HFFc6 (cell line): ENCODE measurements around the gene IL6R. TPM values are rescaled to one million over a fixed set of nuclear protein-coding genes. Genes with fewer than 3 reads are reported as not detected.
A peak's percentile ranks its signal among the peaks of the same experiment; 100 is the strongest.
"Not testable (repeated sequence)": the region's sequence is repeated elsewhere in the genome, so short reads cannot be mapped to it uniquely, and the experiment has no call there.

ENCODE experiments used
- DNase-seq: peaks from one replicate; pipeline ENCODE4 v3.0.0-alpha.2; 2018
- H3K27ac Mint-ChIP-seq: 2 replicates; pipeline ENCODE4 v1.8.0; 2020; ENCODE audit warnings: mild to moderate bottlenecking, mixed read lengths
- H3K27me3 Mint-ChIP-seq: 2 replicates; pipeline ENCODE4 v1.8.0; 2021; ENCODE audit warnings: mild to moderate bottlenecking, moderate library complexity, mixed read lengths; ENCODE audit not compliant: insufficient read depth
- H3K36me3 Mint-ChIP-seq: 2 replicates; pipeline ENCODE4 v1.8.0; 2021; ENCODE audit warnings: low read depth, mixed read lengths
- H3K4me1 Mint-ChIP-seq: 2 replicates; pipeline ENCODE4 v1.8.0; 2020; ENCODE audit warnings: low read depth, mixed read lengths
- H3K4me3 Mint-ChIP-seq: 2 replicates; pipeline ENCODE4 v1.8.0; 2020; ENCODE audit warnings: mild to moderate bottlenecking, moderate library complexity, mixed read lengths
- H3K9me3 Mint-ChIP-seq: 2 replicates; pipeline ENCODE4 v1.8.0; 2020; ENCODE audit warnings: mild to moderate bottlenecking, mixed read lengths
- long read RNA-seq: library from polyadenylated mRNA; unstranded; transcript quantifications from one replicate; pipeline ENCODE4 v2.0.0, GENCODE V29; 2019
- total RNA-seq, 6 experiments: library from RNA; stranded (reverse); fragmentation: NEBNext Ultra II Directional; extraction: Animal tissue kit (Norgen Biotek cat#: 25700); gene quantifications; 2 replicates in 1 of 6; 3 replicates in 5 of 6; pipeline ENCODE4 v1.2.3, GENCODE V29; 2021
- TF ChIP-seq, protein P1 (sequence below): fragments of 200-600 bp; sonication (generic); IDR thresholded peaks from 2 replicates; pipeline ENCODE4 v1.5.0; 2021; ENCODE audit warnings: antibody characterized with exemption, mild to moderate bottlenecking

The IL6R gene
- total RNA-seq: 1 to 10 TPM; 2.0 to 3.9 (median 2.3) TPM
- long read RNA-seq, partial matches to known transcripts: 0 of 1 reads
- long read RNA-seq, other reads (novel, unspliced or antisense): 1 of 1 reads

DNA sequence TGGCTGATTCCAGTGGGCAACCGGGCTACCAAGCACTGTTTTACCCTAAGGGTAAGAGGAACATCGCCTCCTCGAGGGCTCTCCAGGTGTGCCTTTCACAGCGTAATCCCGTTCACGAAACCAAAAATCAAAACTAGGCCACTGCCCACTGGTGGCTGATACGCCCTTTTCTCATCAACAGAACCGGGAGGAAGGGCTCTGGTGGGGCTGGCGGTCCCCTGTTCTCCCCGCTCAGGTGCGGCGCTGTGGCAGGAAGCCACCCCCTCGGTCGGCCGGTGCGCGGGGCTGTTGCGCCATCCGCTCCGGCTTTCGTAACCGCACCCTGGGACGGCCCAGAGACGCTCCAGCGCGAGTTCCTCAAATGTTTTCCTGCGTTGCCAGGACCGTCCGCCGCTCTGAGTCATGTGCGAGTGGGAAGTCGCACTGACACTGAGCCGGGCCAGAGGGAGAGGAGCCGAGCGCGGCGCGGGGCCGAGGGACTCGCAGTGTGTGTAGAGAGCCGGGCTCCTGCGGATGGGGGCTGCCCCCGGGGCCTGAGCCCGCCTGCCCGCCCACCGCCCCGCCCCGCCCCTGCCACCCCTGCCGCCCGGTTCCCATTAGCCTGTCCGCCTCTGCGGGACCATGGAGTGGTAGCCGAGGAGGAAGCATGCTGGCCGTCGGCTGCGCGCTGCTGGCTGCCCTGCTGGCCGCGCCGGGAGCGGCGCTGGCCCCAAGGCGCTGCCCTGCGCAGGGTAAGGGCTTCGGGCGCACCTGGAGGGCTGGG, at the start of gene IL6R:
IL6R (plus strand) TSS at position 360 of the 763 bp plus-strand sequence; CDS start at position 647, 287 bp downstream.
- H3K27me3 Mint-ChIP-seq: peaks cover 7% of the 10 kb centered on the region; the same call in 1 of the 2 replicates
- TF ChIP-seq, protein P1, sequence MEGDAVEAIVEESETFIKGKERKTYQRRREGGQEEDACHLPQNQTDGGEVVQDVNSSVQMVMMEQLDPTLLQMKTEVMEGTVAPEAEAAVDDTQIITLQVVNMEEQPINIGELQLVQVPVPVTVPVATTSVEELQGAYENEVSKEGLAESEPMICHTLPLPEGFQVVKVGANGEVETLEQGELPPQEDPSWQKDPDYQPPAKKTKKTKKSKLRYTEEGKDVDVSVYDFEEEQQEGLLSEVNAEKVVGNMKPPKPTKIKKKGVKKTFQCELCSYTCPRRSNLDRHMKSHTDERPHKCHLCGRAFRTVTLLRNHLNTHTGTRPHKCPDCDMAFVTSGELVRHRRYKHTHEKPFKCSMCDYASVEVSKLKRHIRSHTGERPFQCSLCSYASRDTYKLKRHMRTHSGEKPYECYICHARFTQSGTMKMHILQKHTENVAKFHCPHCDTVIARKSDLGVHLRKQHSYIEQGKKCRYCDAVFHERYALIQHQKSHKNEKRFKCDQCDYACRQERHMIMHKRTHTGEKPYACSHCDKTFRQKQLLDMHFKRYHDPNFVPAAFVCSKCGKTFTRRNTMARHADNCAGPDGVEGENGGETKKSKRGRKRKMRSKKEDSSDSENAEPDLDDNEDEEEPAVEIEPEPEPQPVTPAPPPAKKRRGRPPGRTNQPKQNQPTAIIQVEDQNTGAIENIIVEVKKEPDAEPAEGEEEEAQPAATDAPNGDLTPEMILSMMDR: peak; percentile 74
- H3K4me1 Mint-ChIP-seq: peaks cover 28% of the 10 kb centered on the region
- peak; percentile 94 for DNase-seq
- peak within 1 kb of the TSS; percentile 91 for H3K27ac Mint-ChIP-seq
- peak within 1 kb of the TSS; percentile 88 for H3K4me3 Mint-ChIP-seq
- no peaks in the 10 kb centered on the region for H3K36me3 Mint-ChIP-seq
- no peaks in the 10 kb centered on the region for H3K9me3 Mint-ChIP-seq

DNA sequence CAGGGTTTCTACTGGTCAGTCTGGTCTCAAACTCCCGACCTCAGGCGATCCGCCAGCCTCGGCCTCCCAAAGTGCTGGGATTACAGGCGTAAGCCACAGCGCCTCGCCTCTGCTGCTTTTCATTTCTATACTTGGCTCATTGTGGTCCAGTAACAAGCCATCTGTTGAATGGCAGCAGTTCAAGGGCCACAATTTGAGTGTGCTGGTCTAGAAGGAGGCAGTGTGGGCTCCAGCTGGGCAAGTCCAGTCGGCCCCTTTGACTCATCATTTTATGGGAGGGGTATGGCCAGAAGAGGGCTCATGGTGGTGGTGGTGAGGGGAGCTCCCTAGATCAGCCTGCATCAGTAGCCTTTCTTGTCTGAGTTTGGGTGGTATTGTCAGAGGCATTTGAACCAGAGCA, 46.6 kb upstream of the IL6R start:
- TF ChIP-seq, protein P1: no peak
- H3K27ac Mint-ChIP-seq: no peak overlapping the region
- H3K36me3 Mint-ChIP-seq: no peaks in the 10 kb centered on the region
- H3K4me1 Mint-ChIP-seq: peaks cover 16% of the 10 kb centered on the region
- H3K4me3 Mint-ChIP-seq: no peak overlapping the region
- DNase-seq: no peak
- peaks cover 4% of the 10 kb centered on the region for H3K27me3 Mint-ChIP-seq
- H3K9me3 Mint-ChIP-seq: no peaks in the 10 kb centered on the region

DNA sequence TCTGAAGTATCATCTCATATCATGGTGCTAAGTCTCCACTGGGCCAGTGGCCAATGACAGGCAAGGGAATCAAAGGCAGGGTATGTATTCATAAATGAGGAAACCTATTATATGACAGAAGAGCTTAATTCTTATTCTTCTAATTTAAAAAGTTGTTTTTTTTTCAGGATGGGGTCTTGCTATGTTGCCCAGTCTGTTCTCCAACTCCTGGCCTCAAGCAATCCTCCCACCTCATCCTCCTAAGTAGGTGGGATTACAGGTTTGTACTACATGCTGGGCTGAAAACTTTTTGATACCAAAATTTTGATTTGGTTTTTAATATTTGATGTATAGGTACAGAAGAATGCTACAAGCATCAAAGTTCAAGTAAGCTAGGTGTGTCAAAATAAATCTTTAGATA, 44.9 kb upstream of the IL6R start:
- Mint-ChIP-seq H3K4me3 (no peak overlapping the region), H3K4me1 (peaks cover 8% of the 10 kb centered on the region), H3K36me3 (no peaks in the 10 kb centered on the region), H3K27ac (no peak overlapping the region), H3K27me3 (peaks cover 10% of the 10 kb centered on the region), H3K9me3 (no peaks in the 10 kb centered on the region)
- DNase-seq: no peak
- TF ChIP-seq, protein P1: no peak

DNA sequence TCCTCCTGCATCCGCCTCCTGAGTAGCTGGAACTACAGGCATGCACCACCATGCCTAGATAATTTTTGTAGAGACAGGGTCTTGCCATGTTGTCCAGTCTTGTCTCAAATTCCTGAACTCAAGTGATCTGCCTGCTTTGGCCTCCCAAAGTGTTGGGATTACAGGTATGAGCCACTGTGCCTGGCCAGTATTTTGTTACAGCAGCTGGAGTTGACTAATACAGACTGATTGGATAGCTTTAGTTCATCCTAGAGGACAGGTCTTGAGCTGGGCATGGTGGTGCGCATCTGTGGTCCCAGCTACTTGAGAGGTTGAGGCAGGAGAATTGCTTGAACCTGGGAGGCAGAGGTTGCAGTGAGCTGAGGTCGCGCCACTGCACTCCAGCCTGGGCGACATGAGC, 44.3 kb upstream of the IL6R start:
- H3K36me3 Mint-ChIP-seq, H3K27ac Mint-ChIP-seq, H3K9me3 Mint-ChIP-seq: not testable (repeated sequence)

DNA sequence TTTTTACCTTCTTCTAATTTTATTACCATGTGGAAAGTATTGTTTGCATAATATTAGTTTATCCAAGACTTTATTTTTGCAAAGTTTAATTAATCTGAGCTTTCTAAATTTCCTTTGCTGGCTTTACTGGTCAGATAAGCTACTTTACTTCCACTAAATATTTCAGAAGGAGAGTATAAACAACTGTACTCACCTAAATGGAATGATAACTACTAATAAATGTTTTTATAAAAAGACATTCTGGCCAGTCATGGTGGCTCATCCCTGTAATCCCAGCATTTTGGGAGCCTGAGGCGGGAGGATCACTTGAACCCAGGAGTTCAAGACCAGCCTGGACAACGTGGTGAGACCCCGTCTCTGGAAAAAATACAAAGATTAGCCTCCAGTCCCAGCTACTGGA, 43.8 kb upstream of the IL6R start:
- no peak for DNase-seq
- peaks cover 8% of the 10 kb centered on the region for H3K4me1 Mint-ChIP-seq

More for the DNA sequence above, 44.3 kb upstream of the IL6R start:
- DNase-seq, H3K4me3 Mint-ChIP-seq, H3K4me1 Mint-ChIP-seq: not testable (repeated sequence)
- H3K27me3 Mint-ChIP-seq: peaks cover 12% of the 10 kb centered on the region

DNA sequence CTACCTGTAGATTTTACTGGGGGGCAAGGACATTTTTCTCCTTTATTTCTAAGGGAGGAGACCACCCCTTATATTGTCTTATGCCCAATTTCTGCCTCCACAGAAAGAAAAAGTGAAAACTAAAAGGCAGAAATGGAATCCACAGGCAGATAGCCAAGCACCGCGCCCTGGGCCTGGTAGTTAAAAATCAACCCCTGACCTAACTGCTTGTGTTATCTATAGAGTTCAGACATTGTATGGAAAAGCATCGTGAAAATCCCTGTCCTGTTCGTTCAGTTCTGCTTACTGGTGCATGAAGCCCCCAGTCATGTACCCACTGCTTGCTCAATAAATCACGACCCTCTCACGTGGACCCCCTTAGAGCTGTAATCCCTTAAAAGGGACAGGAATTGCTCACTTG, 33.7 kb upstream of the IL6R start:
- no peaks in the 10 kb centered on the region for H3K4me1 Mint-ChIP-seq

More for the DNA sequence above, 43.8 kb upstream of the IL6R start:
- no peak overlapping the region for H3K27ac Mint-ChIP-seq
- H3K4me3 Mint-ChIP-seq: no peak overlapping the region
- peaks cover 17% of the 10 kb centered on the region for H3K27me3 Mint-ChIP-seq
- no peaks in the 10 kb centered on the region for H3K9me3 Mint-ChIP-seq
- TF ChIP-seq, protein P1: no peak
- no peaks in the 10 kb centered on the region for H3K36me3 Mint-ChIP-seq

DNA sequence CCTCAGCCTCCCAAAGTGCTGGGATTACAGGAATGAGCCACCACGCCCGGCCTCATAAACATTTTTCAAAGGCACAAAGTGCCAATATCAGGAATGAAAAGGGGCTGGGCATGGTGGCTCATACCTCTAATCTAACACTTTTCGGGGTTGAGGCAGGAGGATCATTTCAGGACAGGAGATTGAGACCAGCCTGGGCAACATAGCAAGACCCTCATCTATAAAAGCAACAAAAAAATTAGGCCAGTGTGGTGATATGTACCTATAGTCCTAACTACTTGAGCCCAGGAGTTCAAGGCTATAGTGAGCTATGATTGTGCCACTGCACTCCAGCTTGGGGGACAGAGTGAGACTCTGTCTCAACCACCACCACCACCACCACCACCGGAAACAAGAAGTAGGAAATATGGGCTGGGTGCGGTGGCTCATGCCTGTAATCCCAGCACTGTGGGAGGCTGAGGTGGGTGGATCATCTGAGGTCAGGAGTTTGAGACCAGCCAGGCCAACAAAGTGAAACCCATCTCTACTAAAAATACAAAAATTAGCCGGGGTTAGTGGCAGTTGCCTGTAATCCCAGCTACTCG, 31.3 kb upstream of the IL6R start:
- not testable (repeated sequence) for H3K9me3 Mint-ChIP-seq, H3K27me3 Mint-ChIP-seq, H3K4me1 Mint-ChIP-seq, H3K36me3 Mint-ChIP-seq, H3K4me3 Mint-ChIP-seq, H3K27ac Mint-ChIP-seq, DNase-seq

More for the DNA sequence above, 33.7 kb upstream of the IL6R start:
- no peak for DNase-seq
- no peaks in the 10 kb centered on the region for H3K9me3 Mint-ChIP-seq
- peaks cover 5% of the 10 kb centered on the region for H3K27me3 Mint-ChIP-seq
- no peak overlapping the region for H3K27ac Mint-ChIP-seq
- no peak overlapping the region for H3K4me3 Mint-ChIP-seq
- TF ChIP-seq, protein P1: no peak
- H3K36me3 Mint-ChIP-seq: no peaks in the 10 kb centered on the region
